NCI-H2227 treated with DMSO at 0.1 percent for 48 hours (cell line): ENCODE data around the gene THNSL1.
"Not testable (repeated sequence)": the region's sequence is repeated elsewhere in the genome, so short reads cannot be mapped to it uniquely, and the experiment has no call there.

Experiments
- DNase-seq: peaks from one replicate; lab custom pipeline; 2025; lab: John Stamatoyannopoulos, UW

THNSL1 gene

GRCh38 chr10:24995072-24995471, 21.3 kb upstream of the THNSL1 start:
- no peak for DNase-seq

- no peak for DNase-seq
Observed at GRCh38 chr10:24998044-24998443, 18.4 kb upstream of the THNSL1 start.

- DNase-seq: not testable (repeated sequence)
Observed at GRCh38 chr10:25011591-25011990, 4.8 kb upstream of the THNSL1 start.

GRCh38 chr10:25014579-25014978, 1.8 kb upstream of the THNSL1 start:
- no peak for DNase-seq

GRCh38 chr10:25015828-25016375, 510 bp upstream of the THNSL1 start, which contains the start of gene ENKUR:
TSS of gene ENKUR (minus strand) at chr10:25016158. CDS start at chr10:25015936, 222 bp downstream.
- peak; percentile 95 for DNase-seq

GRCh38 chr10:25017154-25017590, 760 bp downstream of the THNSL1 start:
- DNase-seq: peak; percentile 61

GRCh38 chr10:25017661-25018060, 1.2 kb downstream of the THNSL1 start:
- DNase-seq: no peak

GRCh38 chr10:25018703-25019102, 2.3 kb downstream of the THNSL1 start:
- DNase-seq: no peak

GRCh38 chr10:25023278-25023677, 6.9 kb downstream of the THNSL1 start:
- DNase-seq: no peak

- DNase-seq: no peak
Observed at GRCh38 chr10:25024528-25024927, 8.1 kb downstream of the THNSL1 start.

- DNase-seq: no peak
Observed at GRCh38 chr10:25026463-25026862, 10.1 kb downstream of the THNSL1 start.

GRCh38 chr10:25028711-25029110, 12.3 kb downstream of the THNSL1 start:
- DNase-seq: no peak

GRCh38 chr10:25029519-25029918, 13.1 kb downstream of the THNSL1 start:
- no peak for DNase-seq

GRCh38 chr10:25036381-25036780, 20.0 kb downstream of the THNSL1 start:
- DNase-seq: no peak

GRCh38 chr10:25038325-25038724, 21.9 kb downstream of the THNSL1 start:
- DNase-seq: no peak

- DNase-seq: no peak
Observed at GRCh38 chr10:25039531-25039930, 23.1 kb downstream of the THNSL1 start.

- no peak for DNase-seq
Observed at GRCh38 chr10:25046641-25047040, 30.2 kb downstream of the THNSL1 start.

- DNase-seq: no peak
Observed at GRCh38 chr10:25047088-25047487, 30.7 kb downstream of the THNSL1 start.

- no peak for DNase-seq
Observed at GRCh38 chr10:25047591-25048301, 31.3 kb downstream of the THNSL1 start.

- DNase-seq: no peak
Observed at GRCh38 chr10:25048450-25048849, 32.0 kb downstream of the THNSL1 start.

- DNase-seq: no peak
Observed at GRCh38 chr10:25049966-25050365, 33.6 kb downstream of the THNSL1 start.

GRCh38 chr10:25050402-25050801, 34.0 kb downstream of the THNSL1 start:
- DNase-seq: no peak

- no peak for DNase-seq
Observed at GRCh38 chr10:25052012-25052411, 35.6 kb downstream of the THNSL1 start.

GRCh38 chr10:25056726-25057125, 40.3 kb downstream of the THNSL1 start:
- DNase-seq: no peak
